ENCODE measurements around the gene CFAP58. TPM values are rescaled to one million over a fixed set of nuclear protein-coding genes. Genes with fewer than 3 reads are reported as not detected.
"Not testable (repeated sequence)": the region's sequence is repeated elsewhere in the genome, so short reads cannot be mapped to it uniquely, and the experiment has no call there.

The CFAP58 gene
- total and polyA plus RNA-seq, 4 donors: 0.01 to 0.09 (median 0.08) TPM; not detected in 1

DNA sequence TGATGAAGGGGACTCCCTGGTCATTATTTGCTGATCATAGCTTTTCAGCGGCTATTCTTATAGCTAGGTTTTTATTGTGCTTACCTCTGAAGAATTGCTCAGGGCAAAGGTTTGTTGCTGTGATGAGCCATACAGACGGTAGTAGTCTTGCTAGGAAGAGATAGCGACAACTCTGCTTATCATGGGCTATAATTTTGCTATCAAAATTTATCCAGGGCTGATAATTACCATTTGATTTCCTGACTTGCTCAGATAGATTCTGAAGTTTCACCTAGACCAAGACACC is 103.9 kb downstream of the CFAP58 start:
- no peaks in the 10 kb centered on the region for H3K36me3 ChIP-seq (ENCODE audit: control insufficient read depth in 4 of 4, insufficient read depth in 3 of 4, low read depth in 1 of 4, low read length in 3 of 4)
- no peak overlapping the region for H3K4me3 ChIP-seq (ENCODE audit: low read depth in 1 of 3, low read length in 3 of 3)
- no peaks in the 10 kb centered on the region for H3K9me3 ChIP-seq (ENCODE audit: control insufficient read depth in 4 of 4, low read length in 3 of 4)
- TF ChIP-seq RXRA (IDR thresholded peaks at IDR 0.05) (no peak), HNF4G (IDR thresholded peaks at IDR 0.05) (no peak), SP1 (IDR thresholded peaks at IDR 0.05) (no peak), RAD21 (IDR thresholded peaks at IDR 0.05) (no peak), JUND (IDR thresholded peaks at IDR 0.05) (no peak), EGR1 (IDR thresholded peaks at IDR 0.05; ENCODE audit: low read depth in 2 of 2) (no peak), FOXA2 (IDR thresholded peaks at IDR 0.05) (no peak), GABPA (IDR thresholded peaks at IDR 0.05 in 1 of 2, conservative IDR thresholded peaks at IDR 0.05 in 1 of 2) (no peak), NR2F2 (IDR thresholded peaks at IDR 0.05) (no peak), FOXA1 (IDR thresholded peaks at IDR 0.05) (no peak)
- TF ChIP-seq, protein P1, sequence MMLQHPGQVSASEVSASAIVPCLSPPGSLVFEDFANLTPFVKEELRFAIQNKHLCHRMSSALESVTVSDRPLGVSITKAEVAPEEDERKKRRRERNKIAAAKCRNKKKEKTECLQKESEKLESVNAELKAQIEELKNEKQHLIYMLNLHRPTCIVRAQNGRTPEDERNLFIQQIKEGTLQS (IDR thresholded peaks at IDR 0.05): no peak
- TF ChIP-seq, protein P2, sequence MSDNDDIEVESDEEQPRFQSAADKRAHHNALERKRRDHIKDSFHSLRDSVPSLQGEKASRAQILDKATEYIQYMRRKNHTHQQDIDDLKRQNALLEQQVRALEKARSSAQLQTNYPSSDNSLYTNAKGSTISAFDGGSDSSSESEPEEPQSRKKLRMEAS (IDR thresholded peaks at IDR 0.05): no peak
- TF ChIP-seq, protein P3, sequence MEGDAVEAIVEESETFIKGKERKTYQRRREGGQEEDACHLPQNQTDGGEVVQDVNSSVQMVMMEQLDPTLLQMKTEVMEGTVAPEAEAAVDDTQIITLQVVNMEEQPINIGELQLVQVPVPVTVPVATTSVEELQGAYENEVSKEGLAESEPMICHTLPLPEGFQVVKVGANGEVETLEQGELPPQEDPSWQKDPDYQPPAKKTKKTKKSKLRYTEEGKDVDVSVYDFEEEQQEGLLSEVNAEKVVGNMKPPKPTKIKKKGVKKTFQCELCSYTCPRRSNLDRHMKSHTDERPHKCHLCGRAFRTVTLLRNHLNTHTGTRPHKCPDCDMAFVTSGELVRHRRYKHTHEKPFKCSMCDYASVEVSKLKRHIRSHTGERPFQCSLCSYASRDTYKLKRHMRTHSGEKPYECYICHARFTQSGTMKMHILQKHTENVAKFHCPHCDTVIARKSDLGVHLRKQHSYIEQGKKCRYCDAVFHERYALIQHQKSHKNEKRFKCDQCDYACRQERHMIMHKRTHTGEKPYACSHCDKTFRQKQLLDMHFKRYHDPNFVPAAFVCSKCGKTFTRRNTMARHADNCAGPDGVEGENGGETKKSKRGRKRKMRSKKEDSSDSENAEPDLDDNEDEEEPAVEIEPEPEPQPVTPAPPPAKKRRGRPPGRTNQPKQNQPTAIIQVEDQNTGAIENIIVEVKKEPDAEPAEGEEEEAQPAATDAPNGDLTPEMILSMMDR (IDR thresholded peaks at IDR 0.05; ENCODE audit: low read depth, low read length, missing input control): no peak
- TF ChIP-seq, protein P4, sequence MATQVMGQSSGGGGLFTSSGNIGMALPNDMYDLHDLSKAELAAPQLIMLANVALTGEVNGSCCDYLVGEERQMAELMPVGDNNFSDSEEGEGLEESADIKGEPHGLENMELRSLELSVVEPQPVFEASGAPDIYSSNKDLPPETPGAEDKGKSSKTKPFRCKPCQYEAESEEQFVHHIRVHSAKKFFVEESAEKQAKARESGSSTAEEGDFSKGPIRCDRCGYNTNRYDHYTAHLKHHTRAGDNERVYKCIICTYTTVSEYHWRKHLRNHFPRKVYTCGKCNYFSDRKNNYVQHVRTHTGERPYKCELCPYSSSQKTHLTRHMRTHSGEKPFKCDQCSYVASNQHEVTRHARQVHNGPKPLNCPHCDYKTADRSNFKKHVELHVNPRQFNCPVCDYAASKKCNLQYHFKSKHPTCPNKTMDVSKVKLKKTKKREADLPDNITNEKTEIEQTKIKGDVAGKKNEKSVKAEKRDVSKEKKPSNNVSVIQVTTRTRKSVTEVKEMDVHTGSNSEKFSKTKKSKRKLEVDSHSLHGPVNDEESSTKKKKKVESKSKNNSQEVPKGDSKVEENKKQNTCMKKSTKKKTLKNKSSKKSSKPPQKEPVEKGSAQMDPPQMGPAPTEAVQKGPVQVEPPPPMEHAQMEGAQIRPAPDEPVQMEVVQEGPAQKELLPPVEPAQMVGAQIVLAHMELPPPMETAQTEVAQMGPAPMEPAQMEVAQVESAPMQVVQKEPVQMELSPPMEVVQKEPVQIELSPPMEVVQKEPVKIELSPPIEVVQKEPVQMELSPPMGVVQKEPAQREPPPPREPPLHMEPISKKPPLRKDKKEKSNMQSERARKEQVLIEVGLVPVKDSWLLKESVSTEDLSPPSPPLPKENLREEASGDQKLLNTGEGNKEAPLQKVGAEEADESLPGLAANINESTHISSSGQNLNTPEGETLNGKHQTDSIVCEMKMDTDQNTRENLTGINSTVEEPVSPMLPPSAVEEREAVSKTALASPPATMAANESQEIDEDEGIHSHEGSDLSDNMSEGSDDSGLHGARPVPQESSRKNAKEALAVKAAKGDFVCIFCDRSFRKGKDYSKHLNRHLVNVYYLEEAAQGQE (IDR thresholded peaks at IDR 0.05): no peak
- DNase-seq (ENCODE audit: low spot score): no peak
- H3K27me3 ChIP-seq (ENCODE audit: control insufficient read depth in 4 of 4, insufficient read depth in 4 of 4, low read length in 3 of 4): no peaks in the 10 kb centered on the region
- H3K27ac ChIP-seq (ENCODE audit: low read depth in 1 of 2, low read length in 2 of 2): no peak overlapping the region
- WGBS: 73% methylated on average over 3 of the region's 3 CpGs
- no peaks in the 10 kb centered on the region for H3K4me1 ChIP-seq (ENCODE audit: control insufficient read depth in 4 of 4, insufficient read depth in 4 of 4, low read length in 3 of 4)
- no peak overlapping the region for H3K9ac ChIP-seq (ENCODE audit: low read depth in 1 of 2, low read length in 2 of 2)

DNA sequence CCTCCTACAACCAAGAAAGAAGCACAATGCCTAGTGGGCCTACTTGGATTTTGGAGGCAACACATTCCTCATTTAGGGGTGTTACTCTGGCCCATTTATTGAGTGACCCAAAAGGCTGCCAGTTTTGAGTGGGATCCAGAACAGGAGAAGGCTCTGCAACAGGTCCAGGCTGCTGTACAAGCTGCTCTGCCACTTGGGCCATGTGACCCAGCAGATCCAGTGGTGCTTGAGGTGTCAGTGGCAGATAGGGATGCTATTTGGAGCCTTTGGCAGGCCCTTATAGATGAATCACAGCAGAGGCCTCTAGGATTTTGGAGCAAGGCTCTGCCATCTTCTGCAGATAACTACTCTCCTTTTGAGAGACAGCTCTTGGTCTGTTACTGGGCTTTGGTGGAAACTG is 111.9 kb downstream of the CFAP58 start:
- H3K9ac ChIP-seq (ENCODE audit: low read depth in 1 of 2, low read length in 2 of 2); DNase-seq (ENCODE audit: low spot score); H3K4me3 ChIP-seq (ENCODE audit: low read depth in 1 of 3, low read length in 3 of 3); H3K36me3 ChIP-seq (ENCODE audit: control insufficient read depth in 4 of 4, insufficient read depth in 3 of 4, low read depth in 1 of 4, low read length in 3 of 4); H3K9me3 ChIP-seq (ENCODE audit: control insufficient read depth in 4 of 4, low read length in 3 of 4); H3K4me1 ChIP-seq (ENCODE audit: control insufficient read depth in 4 of 4, insufficient read depth in 4 of 4, low read length in 3 of 4); H3K27ac ChIP-seq (ENCODE audit: low read depth in 1 of 2, low read length in 2 of 2); H3K27me3 ChIP-seq (ENCODE audit: control insufficient read depth in 4 of 4, insufficient read depth in 4 of 4, low read length in 3 of 4): not testable (repeated sequence)

DNA sequence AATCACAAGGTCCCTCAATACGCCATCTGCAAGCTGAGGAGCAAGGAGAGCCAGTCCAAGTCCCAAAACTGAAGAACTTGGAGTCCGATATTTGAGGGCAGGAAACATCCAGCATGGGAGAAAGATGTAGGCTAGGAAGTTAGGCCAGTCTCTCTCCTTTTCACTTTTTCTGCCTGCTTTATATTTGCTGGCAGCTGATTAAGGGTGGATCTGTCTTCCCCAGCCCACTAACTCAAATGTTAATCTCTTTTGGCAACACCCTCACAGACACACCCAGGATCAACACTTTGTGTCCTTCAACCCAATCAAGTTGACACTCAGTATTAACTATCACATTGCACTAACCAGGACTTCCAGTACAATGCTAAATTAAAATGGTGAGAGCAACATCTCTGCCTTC is 115.2 kb downstream of the CFAP58 start:
- not testable (repeated sequence) for H3K4me3 ChIP-seq (ENCODE audit: low read depth in 1 of 3, low read length in 3 of 3); H3K36me3 ChIP-seq (ENCODE audit: control insufficient read depth in 4 of 4, insufficient read depth in 3 of 4, low read depth in 1 of 4, low read length in 3 of 4); H3K9me3 ChIP-seq (ENCODE audit: control insufficient read depth in 4 of 4, low read length in 3 of 4); H3K27me3 ChIP-seq (ENCODE audit: control insufficient read depth in 4 of 4, insufficient read depth in 4 of 4, low read length in 3 of 4); DNase-seq (ENCODE audit: low spot score); H3K4me1 ChIP-seq (ENCODE audit: control insufficient read depth in 4 of 4, insufficient read depth in 4 of 4, low read length in 3 of 4); H3K27ac ChIP-seq (ENCODE audit: low read depth in 1 of 2, low read length in 2 of 2); H3K9ac ChIP-seq (ENCODE audit: low read depth in 1 of 2, low read length in 2 of 2)
- WGBS: 88% methylated on average over 2 of the region's 2 CpGs

All from liver (tissue), 9 donors.